Muscle of leg (tissue), 11 donors: ENCODE data around the gene ZNRD2. TPM values are rescaled to one million over a fixed set of nuclear protein-coding genes. Genes with fewer than 3 reads are reported as not detected.

ENCODE experiments used
- DNase-seq: peaks from one replicate; pipeline ENCODE4 v3.0.0; 2013
- H3K27ac ChIP-seq: one replicate; pipeline ENCODE4 v1.5.1; 2013; ENCODE audit warnings: mild to moderate bottlenecking, low read length, control low read depth
- H3K27me3 ChIP-seq: one replicate; pipeline ENCODE4 v1.6.1; 2013; ENCODE audit warnings: low read length; ENCODE audit not compliant: control insufficient read depth, insufficient read depth
- H3K36me3 ChIP-seq: one replicate; pipeline ENCODE4 v1.6.1; 2013; ENCODE audit warnings: low read length; ENCODE audit not compliant: control insufficient read depth, insufficient read depth
- H3K4me1 ChIP-seq: one replicate; pipeline ENCODE4 v1.6.1; 2013; ENCODE audit warnings: low read length; ENCODE audit not compliant: control insufficient read depth, insufficient read depth
- H3K4me3 ChIP-seq: one replicate; pipeline ENCODE4 v1.5.1; 2013; ENCODE audit warnings: low read length, control low read depth
- H3K9me3 ChIP-seq: replicated peaks from 2 replicates; pipeline ENCODE4 v1.6.1; 2013; ENCODE audit warnings: low read depth, low read length; ENCODE audit not compliant: control insufficient read depth
- WGBS: methylation state at CpG from one replicate; pipeline ENCODE4 v1.1.5; 2013; ENCODE audit warnings: missing lambda C conversion rate; ENCODE audit not compliant: insufficient coverage; 5-methylcytosine and 5-hydroxymethylcytosine counted together
- polyA plus RNA-seq, 8 donors: library from polyadenylated mRNA; unstranded; fragments of 120-200 nt; gene quantifications; one replicate each; pipeline versions ENCODE4 v1.2.1 to v1.2.3, GENCODE V29; 2013; ENCODE audit warnings: inconsistent platforms in 1 of 8, low replicate concordance in 1 of 8; ENCODE audit not compliant: insufficient read length in 8 of 8, insufficient read depth in 1 of 8
- total RNA-seq: library from RNA; stranded (reverse); fragments of 120-200 nt; gene quantifications from one replicate; pipeline ENCODE4 v1.2.4, GENCODE V29; 2013

The ZNRD2 gene
- total and polyA plus RNA-seq, 9 donors = 24.4 to 63.1 (median 56.5) TPM

DNA sequence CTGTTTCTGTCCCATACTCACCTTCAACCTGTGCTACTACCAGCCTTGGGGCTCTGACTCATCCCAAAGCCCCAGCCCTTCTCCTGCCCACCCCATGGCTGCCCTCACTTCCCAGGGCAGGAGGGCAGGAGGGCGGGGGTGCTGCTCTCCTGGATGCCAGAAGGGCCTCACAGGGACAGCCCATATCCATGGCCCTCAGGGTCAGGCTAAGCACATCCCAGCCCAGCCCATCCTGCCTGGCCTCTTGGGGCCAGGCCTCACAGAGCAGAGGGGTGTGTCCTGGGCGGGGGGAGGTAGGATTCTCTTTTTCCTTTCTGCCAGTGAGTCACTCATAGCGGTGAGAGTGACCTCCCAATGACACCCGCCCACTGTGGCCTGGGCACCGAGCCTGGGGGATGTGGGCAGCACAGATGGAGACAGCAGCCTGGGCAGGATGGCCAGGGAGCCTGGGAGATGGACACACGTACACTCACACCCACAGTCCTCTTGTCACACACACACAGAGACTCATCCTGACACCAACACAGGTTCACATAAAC, 14.5 kb upstream of the ZNRD2 start:
- 54% methylated on average over 4 of the region's 6 CpGs for WGBS
- H3K27me3 ChIP-seq = no peaks in the 10 kb centered on the region
- no peak overlapping the region for H3K4me3 ChIP-seq
- no peak overlapping the region for H3K27ac ChIP-seq
- no peak for DNase-seq
- H3K9me3 ChIP-seq = no peaks in the 10 kb centered on the region
- peaks cover 57% of the 10 kb centered on the region for H3K4me1 ChIP-seq
- peaks cover 22% of the 10 kb centered on the region for H3K36me3 ChIP-seq

DNA sequence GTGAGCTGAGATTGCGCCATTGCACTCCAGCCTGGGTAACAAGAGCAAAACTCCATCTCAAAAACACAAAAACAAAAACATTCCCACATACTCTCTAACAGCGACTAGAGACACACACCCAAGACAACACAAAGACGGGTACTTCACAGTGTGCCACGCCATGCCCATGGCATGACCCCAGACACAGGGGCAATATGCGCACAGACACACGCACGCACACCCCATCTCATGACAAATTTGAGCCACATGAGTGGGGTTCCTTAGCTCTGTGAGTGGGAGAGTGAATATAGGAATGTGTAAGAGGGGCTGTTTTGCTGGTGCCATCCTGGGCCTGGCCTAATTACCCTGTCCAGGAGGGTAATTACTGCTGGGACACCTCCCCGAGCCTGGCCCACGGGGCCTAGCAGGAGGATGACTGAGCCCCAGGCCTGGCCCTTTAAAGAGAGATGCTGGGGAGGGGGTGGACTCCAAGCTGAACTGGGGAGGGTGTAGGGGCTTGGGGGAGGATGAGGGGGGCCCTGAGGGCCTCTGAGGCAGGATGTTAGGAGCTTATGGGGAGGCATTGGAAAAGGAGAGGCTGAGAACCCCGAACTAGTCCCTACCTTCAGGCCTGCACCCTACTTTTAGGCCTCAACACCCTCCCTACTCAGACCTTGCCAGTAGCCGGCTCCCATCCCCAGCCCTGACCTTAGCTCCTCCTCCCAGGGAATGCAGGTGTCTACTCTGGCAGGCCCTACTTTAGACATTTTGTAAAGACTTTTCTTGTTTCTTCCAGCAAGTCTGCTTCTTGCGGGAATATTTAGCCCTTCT, 13.6 kb upstream of the ZNRD2 start:
- WGBS = 48% methylated on average over 6 of the region's 12 CpGs
- peak overlapping the region; percentile 64 for H3K27ac ChIP-seq
- H3K9me3 ChIP-seq = no peaks in the 10 kb centered on the region
- peak overlapping the region; percentile 69 for H3K4me3 ChIP-seq
- H3K36me3 ChIP-seq = peaks cover 15% of the 10 kb centered on the region
- no peak for DNase-seq
- H3K27me3 ChIP-seq = no peaks in the 10 kb centered on the region
- peaks cover 66% of the 10 kb centered on the region for H3K4me1 ChIP-seq

GRCh38 chr11:65557280-65558001, 12.8 kb upstream of the ZNRD2 start:
- WGBS = 3% methylated on average over 43 of the region's 47 CpGs
- peaks cover 72% of the 10 kb centered on the region for H3K4me1 ChIP-seq
- no peaks in the 10 kb centered on the region for H3K27me3 ChIP-seq
- DNase-seq = no peak
- peaks cover 8% of the 10 kb centered on the region for H3K36me3 ChIP-seq
- no peaks in the 10 kb centered on the region for H3K9me3 ChIP-seq
- H3K4me3 ChIP-seq = peak overlapping the region; percentile 69
- peak overlapping the region; percentile 64 for H3K27ac ChIP-seq

DNA sequence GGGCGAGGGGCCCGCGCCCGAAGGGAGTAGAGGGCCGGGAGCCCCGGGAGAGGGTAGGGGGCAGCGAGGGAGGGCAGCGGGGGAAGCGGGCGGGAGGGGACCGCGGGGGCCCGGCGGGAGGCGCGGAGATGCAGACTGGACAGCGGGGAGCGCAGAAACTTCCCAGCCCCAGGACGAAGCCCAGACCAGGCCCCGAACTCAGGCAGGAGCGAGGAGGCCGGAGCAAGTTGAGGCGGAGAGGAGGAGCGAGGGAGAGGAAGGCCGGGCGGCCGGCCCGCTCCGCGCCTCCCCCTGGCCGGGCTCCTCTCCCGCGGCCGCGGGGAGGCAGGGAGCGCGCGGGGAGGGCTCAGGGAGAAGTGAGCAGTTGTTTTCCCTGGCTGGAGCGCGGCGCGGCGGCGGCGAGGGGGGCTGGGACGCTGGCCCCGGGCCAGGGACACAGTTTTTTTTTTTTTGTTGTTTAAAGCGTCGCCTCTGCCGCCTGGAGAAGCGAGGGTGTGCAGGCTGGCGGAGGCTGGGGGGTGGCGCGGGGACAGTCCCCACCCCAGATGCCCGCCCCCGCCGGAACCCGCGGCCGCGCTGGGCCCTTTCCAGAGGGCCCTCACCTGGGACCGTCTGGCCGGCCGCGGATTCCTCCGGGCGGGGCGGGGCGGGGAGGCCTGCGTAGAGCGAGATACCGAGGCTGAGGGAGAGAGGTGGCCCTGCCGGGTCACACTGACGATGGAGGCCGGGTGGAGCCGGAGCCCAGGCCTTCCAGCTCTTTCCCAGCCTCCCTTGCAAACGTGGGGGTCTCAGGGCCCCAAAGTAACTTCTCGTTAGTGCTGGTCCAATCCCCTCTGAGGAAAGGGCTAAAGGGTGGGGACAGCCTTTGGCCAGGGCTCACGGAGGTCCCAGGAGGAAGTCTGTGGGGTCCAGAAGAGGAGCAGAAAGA, 12.0 kb upstream of the ZNRD2 start, which contains the start of gene LTBP3:
TSS of gene LTBP3 (minus strand) at position 358 of the 928 bp plus-strand sequence. CDS start 400 bp downstream, outside the sequence.
- peak; percentile 97 for DNase-seq
- Histone ChIP-seq H3K4me1 (peaks cover 72% of the 10 kb centered on the region), H3K27ac (peak within 1 kb of the TSS; percentile 99), H3K4me3 (peak within 1 kb of the TSS; percentile 69), H3K36me3 (peaks cover 5% of the 10 kb centered on the region), H3K9me3 (no peaks in the 10 kb centered on the region), H3K27me3 (no peaks in the 10 kb centered on the region)
- 1% methylated on average over 61 of the region's 79 CpGs for WGBS

- 7% methylated on average over 15 of the region's 19 CpGs for WGBS
- H3K4me3 ChIP-seq = peak overlapping the region; percentile 55
Measured at GRCh38 chr11:65558930-65559509, 11.3 kb upstream of the ZNRD2 start.

GRCh38 chr11:65559535-65559934, 10.7 kb upstream of the ZNRD2 start:
- peaks cover 64% of the 10 kb centered on the region for H3K4me1 ChIP-seq
- no peaks in the 10 kb centered on the region for H3K9me3 ChIP-seq
- no peaks in the 10 kb centered on the region for H3K27me3 ChIP-seq
- peak overlapping the region; percentile 99 for H3K27ac ChIP-seq
- no peak overlapping the region for H3K4me3 ChIP-seq
- DNase-seq = peak; percentile 70
- H3K36me3 ChIP-seq = peaks cover 2% of the 10 kb centered on the region
- WGBS = 8% methylated on average over 4 of the region's 5 CpGs

More at GRCh38 chr11:65558930-65559509, 11.3 kb upstream of the ZNRD2 start:
- DNase-seq = peak; percentile 92
- Histone ChIP-seq H3K27me3 (no peaks in the 10 kb centered on the region), H3K36me3 (peaks cover 2% of the 10 kb centered on the region), H3K27ac (peak overlapping the region; percentile 99), H3K9me3 (no peaks in the 10 kb centered on the region), H3K4me1 (peaks cover 69% of the 10 kb centered on the region)

- no peaks in the 10 kb centered on the region for H3K9me3 ChIP-seq
- 30% methylated on average over 5 of the region's 5 CpGs for WGBS
- no peaks in the 10 kb centered on the region for H3K27me3 ChIP-seq
- no peak overlapping the region for H3K4me3 ChIP-seq
- H3K36me3 ChIP-seq = peaks cover 2% of the 10 kb centered on the region
- peaks cover 62% of the 10 kb centered on the region for H3K4me1 ChIP-seq
- peak; percentile 70 for DNase-seq
- H3K27ac ChIP-seq = peak overlapping the region; percentile 99
Measured at GRCh38 chr11:65559951-65560537, 10.2 kb upstream of the ZNRD2 start.

- 9% methylated on average over 11 of the region's 15 CpGs for WGBS
- peak; percentile 79 for DNase-seq
- no peaks in the 10 kb centered on the region for H3K9me3 ChIP-seq
- H3K4me3 ChIP-seq = no peak overlapping the region
- peak overlapping the region; percentile 99 for H3K27ac ChIP-seq
- H3K27me3 ChIP-seq = no peaks in the 10 kb centered on the region
- H3K36me3 ChIP-seq = no peaks in the 10 kb centered on the region
- H3K4me1 ChIP-seq = peaks cover 54% of the 10 kb centered on the region
Measured at GRCh38 chr11:65560555-65561418, 9.5 kb upstream of the ZNRD2 start.
